GM23338 (cell line): ENCODE data around the gene EARS2. TPM values are rescaled to one million over a fixed set of nuclear protein-coding genes. Genes with fewer than 3 reads are reported as not detected.
A peak's percentile ranks its signal among the peaks of the same experiment; 100 is the strongest.

Experiments
- ATAC-seq: fragments of 200-7000 bp; cut with Tn5 transposase; 3 replicates; pipeline ENCODE4 v1.9.1; 2020
- DNase-seq: peaks from one replicate; pipeline ENCODE4 v3.0.0-alpha.2; 2015; ENCODE audit warnings: low spot score
- H2AFZ ChIP-seq: fragments of 200-600 bp; sonication (generic); 2 replicates; pipeline ENCODE4 v1.8.0; 2016; ENCODE audit warnings: antibody characterized with exemption, mild to moderate bottlenecking, moderate library complexity
- H3F3A ChIP-seq: fragments of 200-600 bp; sonication (generic); replicated peaks from 2 replicates; pipeline ENCODE4 v1.8.0; 2017; ENCODE audit warnings: antibody characterized with exemption, mixed run types, low read depth
- H3K27ac ChIP-seq: fragments of 200-600 bp; sonication (generic); 2 replicates; pipeline ENCODE4 v1.6.1; 2016; ENCODE audit warnings: low read depth
- H3K27me3 ChIP-seq: fragments of 200-600 bp; sonication (generic); 2 replicates; pipeline ENCODE4 v1.8.0; 2016; ENCODE audit warnings: mild to moderate bottlenecking, mixed run types, moderate library complexity; ENCODE audit not compliant: insufficient read depth
- H3K36me3 ChIP-seq: fragments of 200-600 bp; sonication (generic); 2 replicates; pipeline ENCODE4 v1.8.0; 2016; ENCODE audit warnings: mild to moderate bottlenecking; ENCODE audit not compliant: insufficient read depth
- H3K4me1 ChIP-seq: fragments of 200-600 bp; sonication (generic); 2 replicates; pipeline ENCODE4 v1.8.0; 2016; ENCODE audit warnings: mild to moderate bottlenecking, moderate library complexity; ENCODE audit not compliant: insufficient read depth
- H3K4me2 ChIP-seq: fragments of 200-600 bp; sonication (generic); 2 replicates; pipeline ENCODE4 v1.7.1; 2017; ENCODE audit warnings: mixed run types
- H3K4me3 ChIP-seq: fragments of 200-600 bp; sonication (generic); 2 replicates; pipeline ENCODE4 v1.6.1; 2016; ENCODE audit warnings: mixed run types
- H3K79me2 ChIP-seq: fragments of 200-600 bp; sonication (generic); replicated peaks from 2 replicates; pipeline ENCODE4 v1.8.0; 2017; ENCODE audit warnings: mild to moderate bottlenecking; ENCODE audit not compliant: insufficient read depth
- H3K9me2 ChIP-seq: fragments of 200-600 bp; sonication (generic); 2 replicates; pipeline ENCODE4 v1.8.0; 2017; ENCODE audit not compliant: insufficient read depth
- H4K20me1 ChIP-seq: fragments of 200-600 bp; sonication (generic); replicated peaks from 2 replicates; pipeline ENCODE4 v1.8.0; 2017; ENCODE audit warnings: mild to moderate bottlenecking; ENCODE audit not compliant: insufficient read depth
- H3K27ac Mint-ChIP-seq: 2 replicates; pipeline ENCODE4 v1.8.0; 2020; ENCODE audit warnings: inconsistent platforms, mild to moderate bottlenecking, moderate library complexity, mixed read lengths
- H3K27me3 Mint-ChIP-seq: 3 replicates; pipeline ENCODE4 v1.8.0; 2022; ENCODE audit warnings: low read depth, mild to moderate bottlenecking, moderate library complexity, mixed read lengths, inconsistent platforms; ENCODE audit not compliant: insufficient read depth, poor library complexity
- H3K36me3 Mint-ChIP-seq: 3 replicates; pipeline ENCODE4 v1.8.0; 2021; ENCODE audit warnings: low read depth, mild to moderate bottlenecking, inconsistent platforms, moderate library complexity, mixed read lengths
- H3K4me1 Mint-ChIP-seq: 3 replicates; pipeline ENCODE4 v1.8.0; 2020; ENCODE audit warnings: mild to moderate bottlenecking, inconsistent platforms, mixed read lengths
- H3K4me3 Mint-ChIP-seq: 3 replicates; pipeline ENCODE4 v1.8.0; 2021; ENCODE audit warnings: moderate library complexity, mild to moderate bottlenecking, inconsistent platforms, mixed read lengths
- H3K9me3 Mint-ChIP-seq: 3 replicates; pipeline ENCODE4 v1.8.0; 2020; ENCODE audit warnings: moderate library complexity, mild to moderate bottlenecking, inconsistent platforms, mixed read lengths
- CREB1 ChIP-seq: fragments of 250-450 bp; sonication (Bioruptor Pico); IDR thresholded peaks from 2 replicates; pipeline ENCODE4 v1.5.0; 2020; ENCODE audit warnings: low read depth, mild to moderate bottlenecking, moderate library complexity
- EZH2phosphoT487 ChIP-seq: fragments of 200-600 bp; sonication (generic); IDR thresholded peaks from one replicate; pipeline ENCODE4 v1.8.1; 2018; ENCODE audit warnings: antibody characterized with exemption; ENCODE audit not compliant: unreplicated experiment
- POLR2AphosphoS5 ChIP-seq: IDR thresholded peaks from 2 replicates; pipeline ENCODE4 v1.6.1; 2016; ENCODE audit warnings: antibody characterized with exemption, low read depth
- ZNF114 ChIP-seq: fragments of 250-450 bp; sonication (Bioruptor Pico); IDR thresholded peaks from 2 replicates; pipeline ENCODE4 v1.5.0; 2020; ENCODE audit warnings: mild to moderate bottlenecking, moderate library complexity
- ZNF331 ChIP-seq: fragments of 250-450 bp; sonication (Bioruptor Pico); IDR thresholded peaks from 2 replicates; pipeline ENCODE4 v1.5.0; 2020; ENCODE audit warnings: low read depth, mild to moderate bottlenecking, moderate library complexity
- polyA plus RNA-seq: library from polyadenylated mRNA; unstranded; fragments of >200 nt; fragmentation: Nextera tagmentation; extraction: Ambion mirVana; gene quantifications from 2 replicates; pipeline ENCODE4 v1.2.1, GENCODE V29; 2016
- total RNA-seq: library from RNA; depleted of rRNA; stranded (reverse); fragments of >200 nt; shearing (Covaris generic); gene quantifications from 2 replicates; pipeline ENCODE4 v1.2.3, GENCODE V29; 2014
- TF ChIP-seq, protein P1 (sequence below), 2 experiments: fragments of 200-600 bp in 1 of 2; sonication (generic) in 1 of 2; conservative IDR thresholded peaks; 2 replicates each; pipeline versions ENCODE4 v1.5.1 to v1.6.1; 2016 to 2017; ENCODE audit warnings: antibody characterized with exemption in 2 of 2, low read depth in 2 of 2, mild to moderate bottlenecking in 2 of 2, moderate library complexity in 1 of 2
- TF ChIP-seq, protein P2 (sequence below): IDR thresholded peaks from one replicate; pipeline ENCODE4 v1.6.1; 2018; ENCODE audit warnings: antibody characterized with exemption; ENCODE audit not compliant: unreplicated experiment
- TF ChIP-seq, protein P3 (sequence below): IDR thresholded peaks from 2 replicates; pipeline ENCODE4 v1.6.1; 2016; ENCODE audit warnings: antibody characterized with exemption

Gene EARS2
- total and polyA plus RNA-seq, 2 experiments from 2014 or later, result 22.6 to 89.1 TPM

DNA sequence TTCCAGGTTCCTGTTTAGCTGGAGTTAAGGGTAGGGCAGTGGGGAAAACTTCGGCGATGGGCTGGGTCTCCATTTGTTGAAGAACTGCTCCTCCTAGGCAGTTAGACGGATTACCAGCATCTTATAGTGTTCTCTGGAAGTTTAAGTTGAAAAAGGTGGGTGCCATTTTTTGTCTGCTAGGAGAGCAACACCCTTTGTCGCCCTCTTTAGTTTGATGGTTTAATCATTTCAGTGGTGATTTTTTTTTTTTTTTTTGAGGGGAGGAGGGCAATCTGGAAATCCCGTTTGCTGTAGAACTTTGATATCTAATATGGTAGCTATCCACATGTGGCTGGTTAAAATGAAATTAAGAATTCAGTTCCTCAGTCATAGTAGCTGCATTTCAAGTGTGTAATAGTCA lies 4.4 kb upstream of the EARS2 start:
- peaks cover 25% of the 10 kb centered on the region for H4K20me1 ChIP-seq
- H3K27me3 Mint-ChIP-seq, result peaks cover 9% of the 10 kb centered on the region
- H3K79me2 ChIP-seq, result peaks cover 58% of the 10 kb centered on the region
- peak overlapping the region; percentile 59; the same call in 1 of the 2 replicates for H3K27ac ChIP-seq
- H3K4me1 Mint-ChIP-seq, result peaks cover 7% of the 10 kb centered on the region; the same call in 1 of the 3 replicates
- H3K9me3 Mint-ChIP-seq, result peaks cover 3% of the 10 kb centered on the region; the same call in 1 of the 3 replicates
- DNase-seq (peak; percentile 31), ATAC-seq (no peak)
- no peak overlapping the region for H2AFZ ChIP-seq
- H3K36me3 ChIP-seq, result peaks cover 59% of the 10 kb centered on the region
- peaks cover 72% of the 10 kb centered on the region for H3K36me3 Mint-ChIP-seq
- no peak overlapping the region for H3K4me2 ChIP-seq
- no peaks in the 10 kb centered on the region for H3K27me3 ChIP-seq
- no peak overlapping the region for H3K27ac Mint-ChIP-seq
- H3F3A ChIP-seq, result peaks cover 13% of the 10 kb centered on the region
- peaks cover 8% of the 10 kb centered on the region; the same call in 1 of the 2 replicates for H3K4me1 ChIP-seq
- TF ChIP-seq, protein P1, sequence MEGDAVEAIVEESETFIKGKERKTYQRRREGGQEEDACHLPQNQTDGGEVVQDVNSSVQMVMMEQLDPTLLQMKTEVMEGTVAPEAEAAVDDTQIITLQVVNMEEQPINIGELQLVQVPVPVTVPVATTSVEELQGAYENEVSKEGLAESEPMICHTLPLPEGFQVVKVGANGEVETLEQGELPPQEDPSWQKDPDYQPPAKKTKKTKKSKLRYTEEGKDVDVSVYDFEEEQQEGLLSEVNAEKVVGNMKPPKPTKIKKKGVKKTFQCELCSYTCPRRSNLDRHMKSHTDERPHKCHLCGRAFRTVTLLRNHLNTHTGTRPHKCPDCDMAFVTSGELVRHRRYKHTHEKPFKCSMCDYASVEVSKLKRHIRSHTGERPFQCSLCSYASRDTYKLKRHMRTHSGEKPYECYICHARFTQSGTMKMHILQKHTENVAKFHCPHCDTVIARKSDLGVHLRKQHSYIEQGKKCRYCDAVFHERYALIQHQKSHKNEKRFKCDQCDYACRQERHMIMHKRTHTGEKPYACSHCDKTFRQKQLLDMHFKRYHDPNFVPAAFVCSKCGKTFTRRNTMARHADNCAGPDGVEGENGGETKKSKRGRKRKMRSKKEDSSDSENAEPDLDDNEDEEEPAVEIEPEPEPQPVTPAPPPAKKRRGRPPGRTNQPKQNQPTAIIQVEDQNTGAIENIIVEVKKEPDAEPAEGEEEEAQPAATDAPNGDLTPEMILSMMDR (conservative IDR thresholded peaks at IDR 0.05; ENCODE audit: low read depth in 2 of 2), result peak in 1 of 2 experiments; percentile 21; a peak in 1 of 4 replicates
- TF ChIP-seq CREB1, result no peak
- TF ChIP-seq POLR2AphosphoS5, result no peak
- H3K4me3 Mint-ChIP-seq, result no peak overlapping the region
- no peak overlapping the region for H3K4me3 ChIP-seq
- no peaks in the 10 kb centered on the region for H3K9me2 ChIP-seq

DNA sequence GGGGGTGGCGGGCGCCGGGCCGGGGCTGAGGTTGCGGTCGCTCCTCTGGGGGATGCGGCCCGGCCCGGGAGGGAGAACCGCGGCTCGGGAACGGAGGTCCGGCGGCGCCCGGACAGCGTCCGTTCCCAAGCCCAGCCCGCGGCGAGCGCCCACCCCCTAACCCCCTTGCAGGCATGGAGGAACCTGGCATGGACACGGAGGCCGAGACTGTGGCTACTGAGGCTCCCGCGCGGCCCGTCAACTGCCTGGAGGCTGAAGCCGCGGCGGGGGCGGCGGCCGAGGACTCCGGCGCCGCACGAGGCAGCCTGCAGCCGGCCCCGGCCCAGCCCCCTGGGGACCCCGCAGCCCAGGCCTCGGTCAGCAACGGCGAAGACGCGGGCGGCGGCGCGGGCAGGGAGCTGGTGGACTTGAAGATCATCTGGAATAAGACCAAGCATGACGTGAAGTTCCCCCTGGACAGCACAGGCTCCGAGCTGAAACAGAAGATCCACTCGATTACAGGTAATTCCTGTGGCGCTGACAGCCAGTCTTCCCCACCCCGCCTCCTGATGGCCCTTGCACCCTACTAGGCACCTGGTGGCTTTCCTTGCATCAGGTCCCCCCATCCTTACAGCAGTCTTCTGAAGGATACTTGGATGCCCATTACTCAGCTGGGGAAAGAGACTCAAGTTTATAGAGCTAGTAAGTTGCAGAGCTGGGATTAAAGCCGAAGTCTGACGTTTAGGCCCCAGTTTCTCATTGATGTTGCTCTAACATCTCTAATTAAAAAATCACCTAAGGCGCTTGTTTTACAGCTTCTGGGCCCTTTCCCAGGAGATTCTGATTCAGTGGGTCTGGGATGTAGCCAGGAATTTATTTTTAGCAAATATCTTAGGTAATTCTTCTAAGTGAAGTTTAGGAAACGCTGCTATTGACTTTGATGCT lies 891 bp upstream of the EARS2 start:
- H2AFZ ChIP-seq, result peak overlapping the region; percentile 72; the same call in 1 of the 2 replicates
- TF ChIP-seq, protein P2, sequence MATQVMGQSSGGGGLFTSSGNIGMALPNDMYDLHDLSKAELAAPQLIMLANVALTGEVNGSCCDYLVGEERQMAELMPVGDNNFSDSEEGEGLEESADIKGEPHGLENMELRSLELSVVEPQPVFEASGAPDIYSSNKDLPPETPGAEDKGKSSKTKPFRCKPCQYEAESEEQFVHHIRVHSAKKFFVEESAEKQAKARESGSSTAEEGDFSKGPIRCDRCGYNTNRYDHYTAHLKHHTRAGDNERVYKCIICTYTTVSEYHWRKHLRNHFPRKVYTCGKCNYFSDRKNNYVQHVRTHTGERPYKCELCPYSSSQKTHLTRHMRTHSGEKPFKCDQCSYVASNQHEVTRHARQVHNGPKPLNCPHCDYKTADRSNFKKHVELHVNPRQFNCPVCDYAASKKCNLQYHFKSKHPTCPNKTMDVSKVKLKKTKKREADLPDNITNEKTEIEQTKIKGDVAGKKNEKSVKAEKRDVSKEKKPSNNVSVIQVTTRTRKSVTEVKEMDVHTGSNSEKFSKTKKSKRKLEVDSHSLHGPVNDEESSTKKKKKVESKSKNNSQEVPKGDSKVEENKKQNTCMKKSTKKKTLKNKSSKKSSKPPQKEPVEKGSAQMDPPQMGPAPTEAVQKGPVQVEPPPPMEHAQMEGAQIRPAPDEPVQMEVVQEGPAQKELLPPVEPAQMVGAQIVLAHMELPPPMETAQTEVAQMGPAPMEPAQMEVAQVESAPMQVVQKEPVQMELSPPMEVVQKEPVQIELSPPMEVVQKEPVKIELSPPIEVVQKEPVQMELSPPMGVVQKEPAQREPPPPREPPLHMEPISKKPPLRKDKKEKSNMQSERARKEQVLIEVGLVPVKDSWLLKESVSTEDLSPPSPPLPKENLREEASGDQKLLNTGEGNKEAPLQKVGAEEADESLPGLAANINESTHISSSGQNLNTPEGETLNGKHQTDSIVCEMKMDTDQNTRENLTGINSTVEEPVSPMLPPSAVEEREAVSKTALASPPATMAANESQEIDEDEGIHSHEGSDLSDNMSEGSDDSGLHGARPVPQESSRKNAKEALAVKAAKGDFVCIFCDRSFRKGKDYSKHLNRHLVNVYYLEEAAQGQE, result no peak
- TF ChIP-seq ZNF114 (no peak), ZNF331 (no peak), EZH2phosphoT487 (no peak)
- TF ChIP-seq, protein P1 (conservative IDR thresholded peaks at IDR 0.05; ENCODE audit: low read depth in 2 of 2), result no peak
- TF ChIP-seq, protein P3, sequence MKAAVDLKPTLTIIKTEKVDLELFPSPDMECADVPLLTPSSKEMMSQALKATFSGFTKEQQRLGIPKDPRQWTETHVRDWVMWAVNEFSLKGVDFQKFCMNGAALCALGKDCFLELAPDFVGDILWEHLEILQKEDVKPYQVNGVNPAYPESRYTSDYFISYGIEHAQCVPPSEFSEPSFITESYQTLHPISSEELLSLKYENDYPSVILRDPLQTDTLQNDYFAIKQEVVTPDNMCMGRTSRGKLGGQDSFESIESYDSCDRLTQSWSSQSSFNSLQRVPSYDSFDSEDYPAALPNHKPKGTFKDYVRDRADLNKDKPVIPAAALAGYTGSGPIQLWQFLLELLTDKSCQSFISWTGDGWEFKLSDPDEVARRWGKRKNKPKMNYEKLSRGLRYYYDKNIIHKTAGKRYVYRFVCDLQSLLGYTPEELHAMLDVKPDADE, result no peak

More for the DNA sequence above, 891 bp upstream of the EARS2 start:
- Histone ChIP-seq H3K27me3 (no peaks in the 10 kb centered on the region), H3K27ac (peak overlapping the region; percentile 82; the same call in 1 of the 2 replicates), H4K20me1 (peaks cover 22% of the 10 kb centered on the region), H3K4me1 (peaks cover 14% of the 10 kb centered on the region), H3K4me2 (peak overlapping the region; percentile 85), H3K9me2 (no peaks in the 10 kb centered on the region), H3K4me3 (peak overlapping the region; percentile 90), H3K79me2 (peaks cover 83% of the 10 kb centered on the region), H3F3A (peaks cover 14% of the 10 kb centered on the region), H3K36me3 (peaks cover 44% of the 10 kb centered on the region)
- H3K27me3 Mint-ChIP-seq, result peaks cover 9% of the 10 kb centered on the region
- peak; percentile 38 for DNase-seq
- H3K36me3 Mint-ChIP-seq, result peaks cover 47% of the 10 kb centered on the region
- peaks cover 3% of the 10 kb centered on the region; the same call in 1 of the 3 replicates for H3K9me3 Mint-ChIP-seq
- H3K4me3 Mint-ChIP-seq, result peak overlapping the region; percentile 94
- peak overlapping the region; percentile 94; the same call in 1 of the 2 replicates for H3K27ac Mint-ChIP-seq
- peaks cover 7% of the 10 kb centered on the region; the same call in 1 of the 3 replicates for H3K4me1 Mint-ChIP-seq
- ATAC-seq, result peak; percentile 14
